Esophagus squamous epithelium (tissue), 4 donors: Measurements from ENCODE around the gene TRIM40.

Source experiments
- POLR2A ChIP-seq, 4 donors: fragments of 450-650 bp; IDR thresholded peaks; one replicate each; pipeline ENCODE4 v1.6.1; 2017; ENCODE audit warnings: antibody characterized with exemption in 4 of 4, mild to moderate bottlenecking in 4 of 4, moderate library complexity in 3 of 4
- TF ChIP-seq, protein P1 (sequence below), 6 experiments: fragments of 450-650 bp in 4 of 6; fragments of 200-600 bp in 2 of 6; sonication (generic) in 2 of 6; IDR thresholded peaks; one replicate each; pipeline ENCODE4 v1.5.1; 2016 to 2019; ENCODE audit warnings: antibody characterized with exemption in 6 of 6, mild to moderate bottlenecking in 4 of 6, moderate library complexity in 4 of 6

DNA sequence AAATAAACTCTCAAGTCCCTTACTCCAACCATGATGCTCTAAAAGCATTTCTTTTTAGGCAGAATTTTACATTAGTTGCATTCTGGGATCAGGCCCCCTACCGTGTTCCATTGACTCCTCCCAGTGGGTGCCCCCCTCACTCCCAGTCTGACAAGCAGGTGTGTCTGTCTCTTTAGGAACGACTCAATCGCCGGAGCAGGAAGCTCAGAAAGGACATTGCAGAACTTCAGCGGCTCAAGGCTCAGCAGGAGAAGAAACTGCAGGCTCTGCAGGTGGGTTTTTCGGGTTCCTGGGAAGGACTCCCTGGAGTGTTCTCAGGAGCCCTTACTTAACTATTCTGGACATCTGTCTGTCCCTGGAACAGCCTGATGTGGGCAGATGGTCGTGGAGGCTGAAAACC, 9.9 kb downstream of the TRIM40 start:
- TF ChIP-seq, protein P1, sequence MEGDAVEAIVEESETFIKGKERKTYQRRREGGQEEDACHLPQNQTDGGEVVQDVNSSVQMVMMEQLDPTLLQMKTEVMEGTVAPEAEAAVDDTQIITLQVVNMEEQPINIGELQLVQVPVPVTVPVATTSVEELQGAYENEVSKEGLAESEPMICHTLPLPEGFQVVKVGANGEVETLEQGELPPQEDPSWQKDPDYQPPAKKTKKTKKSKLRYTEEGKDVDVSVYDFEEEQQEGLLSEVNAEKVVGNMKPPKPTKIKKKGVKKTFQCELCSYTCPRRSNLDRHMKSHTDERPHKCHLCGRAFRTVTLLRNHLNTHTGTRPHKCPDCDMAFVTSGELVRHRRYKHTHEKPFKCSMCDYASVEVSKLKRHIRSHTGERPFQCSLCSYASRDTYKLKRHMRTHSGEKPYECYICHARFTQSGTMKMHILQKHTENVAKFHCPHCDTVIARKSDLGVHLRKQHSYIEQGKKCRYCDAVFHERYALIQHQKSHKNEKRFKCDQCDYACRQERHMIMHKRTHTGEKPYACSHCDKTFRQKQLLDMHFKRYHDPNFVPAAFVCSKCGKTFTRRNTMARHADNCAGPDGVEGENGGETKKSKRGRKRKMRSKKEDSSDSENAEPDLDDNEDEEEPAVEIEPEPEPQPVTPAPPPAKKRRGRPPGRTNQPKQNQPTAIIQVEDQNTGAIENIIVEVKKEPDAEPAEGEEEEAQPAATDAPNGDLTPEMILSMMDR (IDR thresholded peaks at IDR 0.05): no peak
- TF ChIP-seq POLR2A (IDR thresholded peaks at IDR 0.05): no peak
